Epithelial cell of prostate (primary cell): ENCODE data around the gene KRTAP1-3.
A peak's percentile ranks its signal among the peaks of the same experiment; 100 is the strongest.
"Not testable (repeated sequence)": the region's sequence is repeated elsewhere in the genome, so short reads cannot be mapped to it uniquely, and the experiment has no call there.

Experiments used
- DNase-seq: peaks from one replicate; pipeline ENCODE4 v3.0.0-alpha.2; 2011; ENCODE audit warnings: low read depth, low spot score
- H3K27ac ChIP-seq: fragments of 450-650 bp; 2 replicates; pipeline ENCODE4 v1.5.1; 2017; ENCODE audit warnings: mild to moderate bottlenecking

KRTAP1-3 gene, protein sequence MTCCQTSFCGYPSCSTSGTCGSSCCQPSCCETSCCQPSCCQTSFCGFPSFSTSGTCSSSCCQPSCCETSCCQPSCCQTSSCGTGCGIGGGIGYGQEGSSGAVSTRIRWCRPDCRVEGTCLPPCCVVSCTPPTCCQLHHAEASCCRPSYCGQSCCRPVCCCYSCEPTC

DNA sequence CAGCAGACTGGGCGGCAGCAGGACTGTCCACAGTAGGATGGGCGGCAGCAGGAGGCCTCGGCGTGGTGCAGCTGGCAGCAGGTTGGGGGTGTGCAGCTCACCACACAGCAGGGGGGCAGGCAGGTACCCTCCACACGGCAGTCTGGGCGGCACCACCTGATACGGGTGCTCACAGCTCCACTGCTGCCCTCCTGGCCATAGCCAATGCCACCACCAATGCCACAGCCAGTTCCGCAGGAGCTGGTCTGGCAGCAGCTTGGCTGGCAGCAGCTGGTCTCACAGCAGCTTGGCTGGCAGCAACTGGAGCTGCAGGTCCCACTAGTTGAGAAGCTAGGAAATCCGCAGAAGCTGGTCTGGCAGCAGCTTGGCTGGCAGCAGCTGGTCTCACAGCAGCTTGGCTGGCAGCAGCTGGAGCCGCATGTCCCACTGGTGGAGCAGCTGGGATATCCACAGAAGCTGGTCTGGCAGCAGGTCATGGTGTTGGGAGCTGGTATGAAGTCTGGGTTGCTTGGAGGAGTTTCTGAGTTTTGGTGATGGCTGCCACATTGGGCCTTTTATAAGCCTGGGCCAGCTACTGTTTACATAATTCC is at the start of gene KRTAP1-3:
Gene KRTAP1-3, minus strand, starts transcription at position 529 of the 590 bp plus-strand sequence. Its CDS starts 53 bp downstream, at position 476.
- not testable (repeated sequence) for DNase-seq, H3K27ac ChIP-seq

DNA sequence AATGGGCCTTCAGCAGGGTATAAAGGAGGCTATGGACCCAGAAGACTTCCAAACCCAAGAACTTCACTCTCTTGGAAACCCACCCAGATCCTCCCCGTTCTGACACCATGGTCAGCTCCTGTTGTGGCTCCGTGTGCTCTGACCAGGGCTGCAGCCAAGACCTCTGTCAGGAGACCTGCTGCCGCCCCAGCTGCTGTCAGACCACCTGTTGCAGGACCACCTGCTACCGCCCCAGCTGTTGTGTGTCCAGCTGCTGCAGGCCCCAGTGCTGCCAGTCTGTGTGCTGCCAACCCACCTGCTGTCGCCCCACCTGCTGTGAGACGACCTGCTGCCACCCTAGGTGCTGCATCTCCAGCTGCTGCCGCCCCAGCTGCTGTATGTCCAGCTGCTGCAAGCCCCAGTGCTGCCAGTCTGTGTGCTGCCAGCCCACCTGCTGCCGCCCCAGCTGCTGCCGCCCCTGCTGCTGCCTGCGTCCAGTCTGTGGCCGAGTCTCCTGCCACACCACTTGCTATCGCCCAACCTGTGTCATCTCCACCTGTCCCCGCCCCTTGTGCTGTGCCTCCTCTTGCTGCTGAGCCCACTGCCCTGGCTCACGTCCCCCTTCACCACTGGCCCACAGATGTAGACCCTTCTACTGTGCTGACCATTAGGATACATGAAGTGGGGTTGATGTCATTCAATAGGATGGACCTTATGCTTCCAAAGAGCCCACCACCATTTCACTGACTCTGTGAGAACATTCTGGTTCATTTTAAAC is 49.6 kb upstream of the KRTAP1-3 start, which contains the start of gene KRTAP4-7:
Gene KRTAP4-7, plus strand, starts transcription at position 51 of the 757 bp plus-strand sequence. Its CDS starts 57 bp downstream, at position 108.
- DNase-seq = not testable (repeated sequence)
- peak within 1 kb of the TSS; percentile 27 for H3K27ac ChIP-seq

DNA sequence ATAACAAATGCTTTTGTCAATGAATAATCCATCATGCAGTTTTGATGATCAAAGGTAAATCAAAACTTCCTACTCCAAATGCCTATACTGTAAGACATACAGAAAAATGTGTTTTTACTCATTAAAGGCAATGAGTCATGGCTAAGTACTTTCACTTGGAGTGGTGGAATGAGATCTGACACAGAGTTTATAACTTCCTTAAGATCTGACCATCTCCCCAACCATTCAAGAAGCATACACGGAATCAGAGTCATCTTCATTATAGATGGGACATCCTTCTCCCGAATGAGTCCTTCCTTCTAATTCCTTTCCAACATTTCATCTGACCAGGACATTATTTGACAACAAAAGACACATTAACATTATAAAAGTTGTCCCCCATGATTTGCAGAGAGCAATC is 48.8 kb upstream of the KRTAP1-3 start:
- not testable (repeated sequence) for DNase-seq, H3K27ac ChIP-seq

DNA sequence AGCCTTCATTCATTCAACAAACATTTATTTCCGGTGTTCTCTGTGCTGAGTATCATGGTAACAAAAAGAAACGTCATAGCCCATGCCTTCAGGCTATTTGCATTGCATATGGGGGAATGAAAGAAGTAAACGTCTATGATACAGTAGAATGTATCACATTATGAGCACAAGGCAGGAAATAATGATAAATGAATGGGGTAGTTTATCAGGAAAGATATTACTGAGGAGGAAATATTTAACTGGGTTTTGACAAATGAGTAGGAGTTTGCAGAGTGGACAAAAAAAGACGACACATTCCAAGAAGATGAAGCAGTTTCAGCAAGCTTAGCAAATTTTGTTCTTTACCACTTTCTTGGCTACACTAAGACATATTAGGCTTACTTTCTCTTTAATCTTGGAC is 48.0 kb upstream of the KRTAP1-3 start:
- peak overlapping the region; percentile 27 for H3K27ac ChIP-seq
- DNase-seq = peak; percentile 49

DNA sequence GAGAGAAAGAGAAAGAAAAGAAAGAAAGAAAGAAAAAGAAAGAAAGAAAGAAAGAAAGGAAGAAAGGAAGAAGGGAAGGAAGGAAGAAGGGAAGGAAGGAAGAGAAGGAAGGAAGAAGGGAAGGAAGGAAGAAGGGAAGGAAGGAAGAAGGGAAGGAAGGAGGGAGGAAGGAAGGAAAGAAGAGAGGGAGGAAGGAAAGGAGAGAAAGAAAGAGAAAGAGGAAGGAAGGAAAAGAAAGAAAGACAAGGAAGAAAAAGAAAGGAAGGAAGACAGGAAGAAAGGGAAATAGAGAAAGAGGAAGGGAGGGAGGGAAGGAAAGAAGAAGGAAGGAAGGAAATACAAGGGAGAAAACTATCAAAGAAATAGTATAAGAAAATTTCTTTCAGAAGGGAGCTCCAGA is 42.1 kb upstream of the KRTAP1-3 start:
- no peak overlapping the region for H3K27ac ChIP-seq
- no peak for DNase-seq

DNA sequence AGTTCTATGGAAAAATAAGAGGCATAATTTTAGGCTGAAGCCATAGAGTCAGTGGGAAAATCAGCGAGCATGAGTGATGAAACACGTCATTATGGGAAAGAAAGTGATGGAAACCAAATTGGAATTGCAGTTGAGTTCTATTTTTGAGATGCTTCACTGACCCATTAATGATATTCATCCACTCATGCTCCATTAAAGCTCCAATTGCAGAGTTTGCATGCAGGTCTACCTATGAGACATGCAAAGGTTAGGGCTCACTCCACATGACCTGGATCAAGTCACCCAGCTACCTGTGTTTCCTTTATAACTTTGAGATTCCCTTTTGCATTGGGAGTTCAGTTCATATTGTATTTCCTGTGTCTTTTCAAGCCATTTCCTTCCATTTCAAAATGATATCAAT is 39.0 kb upstream of the KRTAP1-3 start:
- DNase-seq = no peak
- no peak overlapping the region for H3K27ac ChIP-seq

DNA sequence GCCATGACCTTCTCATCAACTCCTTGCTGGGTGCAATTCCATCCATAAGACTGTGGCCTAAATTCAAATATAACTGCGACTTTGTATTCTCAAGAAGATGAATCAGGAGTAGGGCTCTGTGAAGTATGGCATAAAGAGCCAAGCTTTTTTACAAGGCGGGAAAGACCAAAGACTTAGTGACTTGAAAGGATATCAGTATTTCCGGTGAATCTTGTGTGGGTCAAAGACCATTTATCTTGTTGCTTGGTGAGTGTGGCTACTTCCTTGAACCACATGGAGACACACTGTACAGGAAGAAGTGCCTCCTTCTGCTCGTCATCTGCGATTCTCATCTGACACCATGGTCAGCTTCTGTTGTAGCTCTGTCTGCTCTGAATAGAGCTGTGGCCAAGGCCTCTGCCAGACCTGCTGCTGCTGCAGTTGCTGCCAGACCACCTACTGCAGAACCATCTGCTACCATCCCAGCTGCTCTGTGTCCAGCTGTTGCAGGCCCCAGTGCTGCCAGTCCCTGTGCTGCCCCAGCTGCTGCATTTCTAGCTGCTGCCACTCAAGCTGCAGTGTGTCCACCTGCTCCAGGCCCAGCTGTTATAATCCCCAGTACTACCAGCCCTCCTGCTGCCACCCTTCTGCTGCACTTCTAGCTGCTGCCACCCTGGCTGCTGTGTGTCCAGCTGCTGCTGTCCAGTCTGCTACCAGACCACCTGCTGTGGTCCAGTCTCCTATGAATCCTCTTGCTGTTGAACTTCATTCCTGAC is 37.1 kb upstream of the KRTAP1-3 start:
- H3K27ac ChIP-seq = no peak overlapping the region
- DNase-seq = no peak

DNA sequence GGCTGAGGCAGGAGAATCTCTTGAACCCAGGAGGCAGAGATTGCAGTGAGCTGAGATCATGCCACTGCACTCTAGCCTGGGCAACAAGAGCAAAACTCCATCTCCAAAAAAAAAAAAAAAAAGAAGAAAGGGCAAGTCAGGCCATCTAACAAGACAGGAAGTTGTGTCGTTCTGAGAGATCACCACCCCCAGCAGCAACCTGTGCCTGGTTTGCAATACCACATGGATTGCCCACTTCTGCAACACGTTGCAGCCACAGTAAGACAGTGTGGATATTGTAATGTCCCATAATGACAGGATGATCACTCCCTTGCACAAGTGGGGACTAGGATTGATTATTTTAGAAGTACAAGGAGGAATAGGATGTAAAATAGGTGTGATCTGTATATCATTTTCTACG is 34.4 kb upstream of the KRTAP1-3 start:
- no peak for DNase-seq
- H3K27ac ChIP-seq = no peak overlapping the region

DNA sequence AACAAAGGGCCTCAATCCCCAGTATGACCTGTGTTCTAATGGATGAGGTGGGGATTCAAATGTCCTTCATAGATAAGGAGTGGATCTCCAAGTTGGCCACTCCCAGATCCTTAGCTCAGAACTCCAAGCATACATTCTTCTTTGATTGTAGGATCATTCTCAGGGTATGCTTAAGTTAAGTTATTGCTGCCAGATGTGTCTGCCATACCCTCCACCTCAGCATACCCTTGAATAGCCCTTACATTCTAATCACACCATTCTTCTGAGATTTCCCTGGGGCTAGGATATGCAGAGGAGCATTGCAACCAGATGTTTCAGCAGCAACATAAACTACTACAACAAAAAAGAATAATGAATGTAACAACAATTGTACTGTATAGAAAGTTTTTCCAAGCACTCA is 32.6 kb upstream of the KRTAP1-3 start:
- no peak for DNase-seq
- H3K27ac ChIP-seq = no peak overlapping the region

DNA sequence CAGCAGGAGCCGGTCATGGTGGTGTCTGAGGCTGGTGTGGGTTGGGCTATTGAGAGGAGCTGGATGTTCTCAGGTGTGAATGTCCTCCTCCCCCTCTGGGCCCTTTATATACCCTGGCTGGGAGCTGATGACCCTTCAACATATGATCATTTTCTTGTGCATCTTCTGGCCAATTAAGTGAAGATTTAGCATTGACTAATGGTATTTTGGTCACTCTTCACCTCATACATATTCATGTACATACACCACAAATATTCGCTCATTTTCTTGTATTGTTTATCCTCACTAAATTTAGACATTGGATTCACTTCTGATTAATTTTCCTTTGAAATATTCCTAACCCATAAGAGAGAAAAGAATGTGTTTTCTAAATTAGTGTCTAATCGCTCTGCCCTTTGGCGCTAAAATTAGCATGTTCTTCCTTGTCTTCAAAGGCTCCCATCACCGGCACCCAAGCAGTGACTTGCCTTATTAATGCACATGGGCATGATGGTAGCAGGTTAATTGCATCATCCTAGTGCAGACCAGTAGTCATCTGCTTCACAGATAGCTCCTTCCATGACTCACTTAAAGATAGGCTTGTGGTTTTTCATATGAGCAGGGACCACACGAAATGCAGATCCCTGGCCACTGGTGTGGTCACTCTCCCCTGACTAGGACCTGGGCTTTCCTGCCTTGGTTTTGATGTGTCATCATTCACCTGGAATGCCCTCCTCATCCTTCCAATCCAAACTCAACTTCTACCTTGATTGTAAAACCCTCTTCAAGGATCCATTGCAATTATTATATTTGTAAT is 31.4 kb upstream of the KRTAP1-3 start, which contains the start of gene KRTAP2-4:
Gene KRTAP2-4, minus strand, starts transcription at position 51 of the 796 bp plus-strand sequence. Its CDS starts 34 bp downstream, at position 17.
- peak; percentile 81 for DNase-seq
- peak within 1 kb of the TSS; percentile 7 for H3K27ac ChIP-seq

DNA sequence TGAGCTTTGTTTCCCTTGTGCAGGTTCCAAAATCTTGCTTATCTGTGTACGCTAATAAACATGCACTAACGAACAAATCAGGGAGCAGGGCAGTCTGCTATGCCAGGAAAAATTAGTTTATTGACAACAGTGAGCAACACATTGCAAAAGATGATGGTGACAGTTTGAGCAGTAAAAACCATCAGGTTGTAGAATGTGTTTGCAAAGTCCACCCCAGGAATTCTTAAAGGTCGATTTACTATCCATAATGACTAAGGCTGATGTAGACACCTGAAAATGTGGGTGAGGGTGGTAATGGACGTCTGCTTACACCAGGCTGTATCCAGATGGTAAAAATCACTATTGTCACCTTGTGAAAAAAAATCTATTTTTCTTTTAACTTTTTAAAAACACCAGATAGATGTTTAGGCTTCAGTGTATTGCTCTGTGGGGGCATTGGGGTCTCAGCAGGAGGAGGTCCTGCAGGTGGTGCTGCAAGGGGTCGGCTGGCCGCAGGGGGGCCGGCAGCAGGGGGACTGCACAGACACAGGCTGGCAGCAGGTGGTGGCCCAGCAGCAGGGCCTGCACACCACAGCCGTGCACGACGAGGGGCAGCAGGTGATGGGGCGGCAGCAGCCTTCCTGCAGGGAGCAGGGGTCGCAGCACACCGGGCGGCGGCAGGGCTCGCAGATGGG is 30.5 kb upstream of the KRTAP1-3 start:
- DNase-seq, H3K27ac ChIP-seq: not testable (repeated sequence)

DNA sequence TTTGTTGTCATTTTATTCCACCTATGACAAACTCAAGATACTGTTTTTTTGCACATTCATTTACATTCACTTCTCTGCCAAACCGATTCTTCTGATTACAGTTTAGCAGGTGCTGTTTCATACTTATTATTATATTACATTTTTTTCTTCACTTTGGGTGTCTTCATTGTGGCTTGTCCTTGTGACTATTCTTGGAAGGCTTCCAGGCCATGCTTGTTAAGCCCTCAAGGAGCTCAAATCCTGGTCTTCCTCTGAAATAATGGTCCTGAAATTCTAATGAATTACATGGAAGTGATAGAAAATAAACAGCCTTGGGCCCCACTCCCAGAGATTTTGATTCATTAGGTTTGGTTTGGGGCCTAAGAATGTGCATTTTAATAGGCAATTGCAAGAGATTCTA is 29.6 kb upstream of the KRTAP1-3 start:
- no peak for DNase-seq
- no peak overlapping the region for H3K27ac ChIP-seq

DNA sequence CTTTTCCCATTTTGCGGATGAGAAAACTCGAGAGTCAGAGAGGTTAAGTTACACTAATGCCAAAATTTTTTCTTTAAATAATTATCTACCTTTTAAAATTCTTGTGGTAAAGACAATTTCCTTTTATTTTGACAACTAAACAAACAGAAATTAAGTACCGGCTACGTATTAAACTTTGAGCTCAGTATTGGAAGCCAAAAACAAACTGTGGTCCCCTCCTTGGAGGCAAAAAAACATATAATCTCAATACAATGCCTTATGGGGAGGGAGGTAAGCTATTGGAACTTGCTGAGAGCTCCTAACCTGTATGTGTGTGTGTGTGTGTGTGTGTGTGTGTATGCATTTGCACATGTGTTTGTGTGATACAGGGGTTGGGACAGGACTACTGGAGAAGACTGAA is 28.8 kb upstream of the KRTAP1-3 start:
- DNase-seq = no peak
- no peak overlapping the region for H3K27ac ChIP-seq

DNA sequence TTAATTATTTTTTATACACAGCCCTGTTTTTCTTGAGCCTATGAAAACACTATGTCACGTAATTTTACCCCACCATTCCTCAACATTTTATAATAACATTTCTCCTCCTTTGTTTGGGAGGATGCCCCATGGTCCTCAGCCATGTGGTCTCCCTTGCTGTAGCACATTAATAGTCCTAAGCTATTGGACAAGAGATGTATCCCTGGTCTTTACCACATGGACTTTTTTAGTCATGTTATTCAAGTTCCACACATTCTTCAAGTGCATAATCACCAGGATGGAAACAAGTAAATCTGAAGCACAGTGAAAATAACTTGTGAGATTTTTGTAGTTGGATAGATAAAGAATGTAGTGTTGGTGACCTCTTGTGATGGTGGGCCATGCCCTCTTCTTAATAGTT is 27.3 kb upstream of the KRTAP1-3 start:
- peak overlapping the region; percentile 64 for H3K27ac ChIP-seq
- no peak for DNase-seq

DNA sequence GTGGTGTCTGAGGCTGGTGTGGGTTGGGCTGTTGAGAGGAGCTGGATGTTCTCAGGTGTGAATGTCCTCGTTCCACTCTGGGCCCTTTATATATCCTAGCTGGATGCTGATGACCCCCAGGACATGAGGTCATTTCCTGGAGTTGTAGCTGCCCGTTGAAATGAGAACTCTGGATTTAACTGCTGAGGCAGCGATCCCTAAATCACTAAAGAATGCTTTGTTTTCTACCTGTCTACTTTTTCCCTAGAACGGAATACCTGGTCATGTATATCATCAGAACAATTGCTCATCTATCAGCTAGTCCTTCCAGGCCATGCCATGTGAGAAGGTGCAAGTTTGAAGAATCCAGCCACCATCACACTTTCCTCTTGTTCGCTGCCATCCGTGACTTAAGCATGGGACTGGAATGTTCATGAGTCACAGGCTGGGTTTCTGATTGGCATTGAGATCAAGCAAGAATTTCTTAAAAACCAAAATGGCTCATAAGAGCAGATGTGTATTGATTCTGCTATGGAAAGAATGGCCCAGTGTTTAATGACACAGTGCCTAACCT is 25.5 kb upstream of the KRTAP1-3 start, which contains the start of gene KRTAP2-3:
Gene KRTAP2-3, minus strand, starts transcription at position 63 of the 553 bp plus-strand sequence. CDS start 64 bp downstream, outside the sequence.
- peak within 1 kb of the TSS; percentile 64 for H3K27ac ChIP-seq

DNA sequence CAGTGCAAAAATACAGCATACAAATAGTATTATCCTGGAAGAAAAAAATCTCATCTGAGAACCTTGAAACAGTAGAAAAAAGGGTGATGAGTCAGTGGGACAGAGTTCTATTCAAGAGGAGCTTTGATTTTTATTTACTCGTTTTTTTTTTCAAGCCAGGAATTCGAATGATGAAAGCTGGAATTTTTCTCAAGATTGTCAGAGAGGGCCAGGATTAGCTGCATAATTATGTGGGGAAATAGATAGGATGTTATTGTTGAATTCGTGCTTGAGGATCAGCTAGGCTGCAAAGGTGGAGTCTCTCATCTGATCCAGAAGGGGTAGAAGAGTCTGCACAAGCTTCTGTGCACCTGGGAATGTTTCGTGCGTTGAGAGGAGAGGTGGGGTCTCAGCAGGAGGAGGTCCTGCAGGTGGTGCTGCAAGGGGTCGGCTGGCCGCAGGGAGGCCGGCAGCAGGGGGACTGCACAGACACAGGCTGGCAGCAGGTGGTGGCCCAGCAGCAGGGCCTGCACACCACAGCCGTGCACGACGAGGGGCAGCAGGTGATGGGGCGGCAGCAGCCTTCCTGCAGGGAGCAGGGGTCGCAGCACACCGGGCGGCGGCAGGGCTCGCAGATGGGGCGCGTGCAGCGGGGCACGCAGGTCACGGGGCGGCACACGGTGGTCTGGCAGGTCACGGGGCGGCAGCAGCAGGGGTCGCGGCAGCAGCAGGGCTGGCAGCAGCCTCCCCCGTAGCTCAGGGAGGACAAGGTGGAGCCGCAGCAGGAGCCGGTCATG is 24.8 kb upstream of the KRTAP1-3 start:
- peak overlapping the region; percentile 64 for H3K27ac ChIP-seq
- not testable (repeated sequence) for DNase-seq

More for the DNA sequence above, 25.5 kb upstream of the KRTAP1-3 start, which contains the start of gene KRTAP2-3:
- DNase-seq = peak; percentile 96

DNA sequence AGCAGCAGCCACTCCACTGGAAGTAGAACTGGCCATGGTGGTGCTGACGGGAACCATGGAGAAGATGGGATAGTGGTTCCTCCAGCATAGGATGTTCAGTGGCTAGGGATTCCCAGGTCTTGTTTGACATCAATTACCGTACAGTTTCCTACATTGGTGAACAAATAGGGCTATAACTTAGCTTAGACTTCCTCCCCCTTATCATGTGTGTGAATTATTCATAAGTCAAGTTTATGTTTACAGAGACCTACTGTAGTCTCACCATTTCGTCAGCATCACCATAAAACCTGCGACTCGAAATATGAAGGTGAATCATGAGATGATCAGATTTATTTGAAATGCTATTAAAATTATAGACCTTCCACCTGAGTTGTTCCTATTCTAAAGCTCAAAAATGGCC is 24.1 kb upstream of the KRTAP1-3 start:
- no peak for DNase-seq
- H3K27ac ChIP-seq = peak overlapping the region; percentile 64

DNA sequence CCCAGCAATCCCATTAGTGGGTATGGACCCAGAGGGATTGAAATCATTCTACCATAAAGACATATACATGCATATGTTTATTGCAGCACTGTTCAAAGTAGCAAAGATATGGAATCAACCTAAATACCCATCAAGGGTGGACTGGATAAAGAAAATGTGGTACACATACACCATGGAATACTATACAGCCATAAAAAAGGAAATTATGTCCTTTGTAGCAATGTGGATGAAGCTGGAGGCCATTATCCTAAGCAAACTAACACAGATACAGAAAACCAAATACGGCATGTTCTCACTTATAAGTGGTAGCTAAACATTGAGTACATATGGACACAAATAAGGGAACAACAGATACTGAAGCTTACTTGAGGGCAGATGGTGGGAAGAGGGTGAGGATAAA is 22.9 kb upstream of the KRTAP1-3 start:
- no peak overlapping the region for H3K27ac ChIP-seq
- no peak for DNase-seq
